ENCODE results near the gene NHSL1.

Gene NHSL1

DNA sequence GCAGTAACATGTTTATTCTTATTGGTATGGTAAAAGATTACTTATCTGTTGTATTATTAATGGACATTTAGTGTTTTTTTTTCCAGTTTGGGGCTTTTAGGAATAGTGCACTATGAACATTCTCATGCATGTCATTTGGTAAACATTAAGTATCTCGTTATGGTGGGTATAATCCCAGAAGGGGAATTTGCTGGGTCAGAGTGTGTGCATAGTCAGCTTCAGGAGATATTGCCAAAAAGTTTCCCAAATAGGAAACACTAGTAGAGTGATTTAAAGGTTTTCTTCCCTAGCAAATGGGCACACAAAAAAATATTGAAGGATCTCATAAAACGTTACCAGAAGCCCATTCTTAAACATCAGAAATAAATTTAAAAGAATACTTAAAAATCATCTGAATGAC is 25.2 kb upstream of the NHSL1 start:
- H3K27ac ChIP-seq, result no peak overlapping the region
- H3K4me3 ChIP-seq, result no peak overlapping the region

GRCh38 chr6:138523347-138524210 is 24.3 kb upstream of the NHSL1 start:
- Histone ChIP-seq H3K27ac (peak overlapping the region in 1 of 21 experiments; percentile 27), H3K4me3 (no peak overlapping the region)

DNA sequence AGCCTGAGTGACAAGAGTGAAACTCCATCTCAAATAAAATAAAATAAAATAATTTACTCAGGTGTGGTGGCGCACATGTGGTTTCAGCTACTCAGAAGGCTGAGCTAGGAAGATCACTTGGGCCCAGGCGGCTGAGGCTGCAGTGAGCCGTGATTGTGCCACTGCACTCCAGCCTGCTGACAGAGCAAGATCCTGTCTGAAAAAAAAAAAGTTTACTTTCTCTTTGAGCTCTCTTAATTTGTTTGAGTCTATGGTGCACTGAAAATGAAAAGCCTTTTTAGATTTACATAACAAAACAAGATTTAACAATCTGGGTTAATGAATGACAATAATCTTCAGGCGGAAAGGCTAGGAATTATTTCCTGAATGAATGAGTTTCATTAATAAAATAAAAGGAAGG is 23.3 kb upstream of the NHSL1 start:
- peak overlapping the region in 2 of 21 experiments; percentile 12 to 26 for H3K27ac ChIP-seq
- no peak overlapping the region for H3K4me3 ChIP-seq

GRCh38 chr6:138521790-138522189 is 22.5 kb upstream of the NHSL1 start:
- no peak overlapping the region for H3K27ac ChIP-seq
- H3K4me3 ChIP-seq, result no peak overlapping the region

DNA sequence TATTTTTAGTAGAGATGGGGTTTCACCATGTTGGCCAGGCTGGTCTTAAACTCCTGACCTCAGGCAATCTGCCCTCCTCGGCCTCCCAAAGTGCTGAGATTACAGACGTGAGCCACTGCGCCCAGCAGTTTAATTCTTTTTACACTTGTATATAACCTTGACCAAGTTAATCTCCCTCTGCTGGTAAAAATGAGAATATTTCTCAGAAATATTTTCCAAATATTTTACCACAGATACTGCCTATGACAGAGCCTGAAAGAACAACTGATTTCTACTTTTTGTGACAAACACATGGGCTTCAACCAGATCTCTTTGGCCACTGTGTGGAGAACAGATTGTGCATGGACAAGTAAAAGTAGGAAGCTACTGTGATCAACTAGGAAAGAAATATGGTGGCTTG is 21.2 kb upstream of the NHSL1 start:
- H3K27ac ChIP-seq, result no peak overlapping the region
- H3K4me3 ChIP-seq, result no peak overlapping the region

DNA sequence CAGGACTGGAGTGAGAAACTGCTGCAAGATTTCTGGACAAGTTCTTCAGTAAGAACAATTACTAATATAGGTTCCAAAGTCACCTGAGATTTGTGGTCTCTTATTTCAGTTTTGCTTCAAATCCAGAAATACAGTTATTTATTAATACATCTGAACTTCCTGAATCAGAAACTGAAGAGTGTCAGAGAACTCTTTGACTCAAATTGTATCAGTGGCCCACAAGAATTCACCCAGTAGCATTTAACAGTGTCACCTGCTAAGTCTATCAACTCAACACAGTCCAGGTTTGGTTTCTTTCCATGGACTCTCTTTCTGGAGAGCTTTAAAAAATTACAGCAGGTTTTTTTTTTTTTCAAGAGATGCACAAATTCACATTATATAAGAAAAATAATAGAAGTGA is 18.8 kb upstream of the NHSL1 start:
- no peak overlapping the region for H3K4me3 ChIP-seq

GRCh38 chr6:138517635-138518034 is 18.3 kb upstream of the NHSL1 start:
- Histone ChIP-seq H3K4me3 (no peak overlapping the region), H3K27ac (no peak overlapping the region)

More for the DNA sequence above, 18.8 kb upstream of the NHSL1 start:
- no peak overlapping the region for H3K27ac ChIP-seq

- Histone ChIP-seq H3K27ac (no peak overlapping the region), H3K4me3 (no peak overlapping the region)
Observed at GRCh38 chr6:138515657-138516248, 16.5 kb upstream of the NHSL1 start.

- Histone ChIP-seq H3K27ac (no peak overlapping the region), H3K4me3 (no peak overlapping the region)
Observed at GRCh38 chr6:138514860-138515540, 15.7 kb upstream of the NHSL1 start.

GRCh38 chr6:138512609-138513008 is 13.3 kb upstream of the NHSL1 start:
- no peak overlapping the region for H3K27ac ChIP-seq
- H3K4me3 ChIP-seq, result no peak overlapping the region

DNA sequence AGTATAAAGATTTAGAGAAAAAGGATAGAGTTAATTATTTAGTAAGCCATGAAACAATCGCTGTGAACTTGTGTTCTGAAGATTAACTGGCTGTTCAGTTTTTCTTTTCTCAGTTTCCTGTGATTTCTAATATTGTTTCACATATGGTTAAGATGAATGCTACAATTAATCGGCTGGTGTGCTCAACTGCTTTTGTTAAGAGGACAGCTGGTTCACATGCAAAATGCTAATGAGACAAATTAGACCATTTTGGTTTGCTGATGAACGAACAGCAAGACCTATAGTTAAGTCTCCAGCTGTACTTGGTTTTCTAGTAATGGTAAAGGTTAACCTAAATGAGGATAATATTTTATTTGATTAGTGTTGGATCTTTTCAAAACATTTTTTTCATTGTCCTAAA is 10.8 kb upstream of the NHSL1 start:
- Histone ChIP-seq H3K4me3 (no peak overlapping the region), H3K27ac (no peak overlapping the region)

DNA sequence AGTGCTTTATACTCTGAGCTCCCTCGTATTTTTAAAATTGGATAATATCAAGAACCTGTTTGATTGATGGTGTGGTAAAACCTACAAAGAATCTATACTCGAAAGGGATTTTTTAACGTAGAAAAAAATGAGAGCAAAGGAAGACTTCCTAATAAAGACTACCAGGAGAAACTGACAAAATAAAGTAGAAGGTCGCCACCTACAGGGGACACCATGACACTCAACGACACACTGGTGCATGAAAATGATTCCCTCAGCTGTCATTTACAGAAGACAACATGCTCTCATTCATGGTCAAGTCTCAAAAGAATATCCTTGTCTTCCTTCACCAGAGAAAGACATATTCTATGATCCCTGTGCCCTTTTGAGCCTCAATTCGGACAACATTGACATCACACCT is 10.1 kb upstream of the NHSL1 start:
- H3K27ac ChIP-seq, result no peak overlapping the region
- H3K4me3 ChIP-seq, result no peak overlapping the region

DNA sequence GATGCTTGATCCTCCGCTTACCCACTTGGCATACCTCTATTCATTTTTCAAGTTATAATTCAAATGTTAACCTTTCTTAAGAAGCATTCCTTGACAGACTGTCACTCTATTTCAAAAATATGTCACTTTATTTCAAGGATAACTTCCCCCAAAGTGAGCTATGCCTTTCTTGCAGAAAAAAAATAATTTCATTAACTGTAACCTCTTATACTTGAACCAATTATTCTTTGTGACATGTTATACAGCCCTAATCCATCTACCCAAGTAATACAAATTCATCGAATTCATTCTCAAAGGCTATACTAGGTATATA is 9.3 kb upstream of the NHSL1 start:
- Histone ChIP-seq H3K4me3 (no peak overlapping the region), H3K27ac (no peak overlapping the region)

DNA sequence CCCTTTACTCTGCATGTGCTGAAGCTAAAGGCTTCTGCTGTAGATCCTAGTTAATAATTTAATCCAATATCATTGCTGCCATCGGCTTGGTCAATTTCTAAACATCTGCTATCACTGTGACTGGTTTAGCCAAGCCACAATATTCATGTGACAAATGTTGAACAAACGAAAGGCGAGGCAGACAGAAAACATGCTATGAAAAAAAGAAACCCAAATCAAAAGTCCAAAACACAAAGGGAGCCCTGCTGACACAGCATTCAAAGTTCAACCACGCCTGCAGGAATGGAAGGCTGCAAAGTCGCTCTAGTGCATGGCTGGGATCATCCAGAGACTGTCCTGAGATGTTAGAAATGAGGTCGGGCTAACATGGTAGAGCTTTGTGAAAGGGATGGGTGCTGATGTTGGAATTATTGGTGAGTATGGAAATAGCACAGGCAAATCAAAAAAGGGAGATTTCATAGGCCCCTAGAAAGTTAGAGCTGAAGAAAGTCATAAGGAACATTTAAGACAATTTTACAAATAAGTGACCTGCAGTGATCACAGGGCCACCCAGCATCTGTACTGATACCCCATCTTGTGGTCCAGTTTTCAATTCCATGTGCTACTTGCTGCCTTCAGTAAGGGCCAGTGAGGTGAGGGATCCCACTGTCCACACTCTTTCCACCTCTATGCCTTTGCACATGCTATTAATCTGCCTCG is 8.8 kb upstream of the NHSL1 start:
- no peak overlapping the region for H3K27ac ChIP-seq
- no peak overlapping the region for H3K4me3 ChIP-seq

GRCh38 chr6:138504764-138505689 is 5.7 kb upstream of the NHSL1 start:
- H3K27ac ChIP-seq, result no peak overlapping the region

GRCh38 chr6:138503881-138504680 is 4.8 kb upstream of the NHSL1 start:
- Histone ChIP-seq H3K4me3 (no peak overlapping the region), H3K27ac (no peak overlapping the region)

More at GRCh38 chr6:138504764-138505689, 5.7 kb upstream of the NHSL1 start:
- H3K4me3 ChIP-seq, result no peak overlapping the region

DNA sequence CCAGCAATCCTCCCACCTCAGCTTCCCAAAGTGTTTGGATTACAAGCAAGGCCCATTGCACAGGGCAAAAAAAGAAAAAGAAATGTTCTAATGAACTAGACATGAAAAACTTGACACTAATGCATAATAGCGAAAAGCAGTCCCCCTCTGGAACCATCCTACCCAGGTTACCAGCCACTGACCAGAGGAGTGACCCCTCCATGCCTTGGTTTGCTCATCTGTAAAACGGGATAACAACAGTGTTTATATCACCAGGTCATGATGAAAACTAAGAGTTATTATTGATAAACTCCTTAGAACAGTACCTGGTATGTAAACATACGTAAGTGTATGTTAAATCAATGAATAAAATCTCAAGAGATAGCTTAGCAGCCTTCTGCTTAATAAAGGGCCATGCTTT is 3.3 kb upstream of the NHSL1 start:
- Histone ChIP-seq H3K27ac (no peak overlapping the region), H3K4me3 (no peak overlapping the region)

DNA sequence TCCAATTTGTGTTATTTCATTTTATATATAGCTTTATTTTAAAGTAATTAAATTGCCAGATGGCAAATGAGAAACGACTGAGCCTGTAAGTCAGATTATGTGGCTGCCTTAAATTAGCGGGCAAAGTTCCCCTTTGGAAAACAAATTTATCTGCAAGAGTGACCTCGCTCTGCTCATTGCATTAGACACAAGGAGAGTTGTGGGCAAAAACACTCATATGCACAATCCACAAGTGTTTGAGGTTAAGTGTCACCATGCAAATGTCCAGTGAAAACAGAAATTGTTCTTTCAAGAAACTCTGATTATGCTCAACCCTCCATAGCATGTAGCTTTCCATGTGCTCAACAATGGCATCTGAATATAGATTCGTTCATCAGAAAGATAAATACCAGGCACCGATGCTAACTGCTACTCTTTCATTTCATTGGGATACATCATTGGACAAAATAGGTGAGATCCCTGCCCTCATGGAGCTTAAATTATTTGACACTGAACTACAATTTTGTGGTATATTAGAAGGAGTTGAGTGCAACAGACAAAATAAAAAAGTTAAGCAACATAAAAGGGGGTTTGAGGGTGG is 1.7 kb upstream of the NHSL1 start:
- H3K27ac ChIP-seq, result no peak overlapping the region
- no peak overlapping the region for H3K4me3 ChIP-seq

All from skin epidermis (tissue), 12 donors.